Activated naive CD4-positive, alpha-beta T cell treated with anti-CD3 and anti-CD28 coated beads, Interleukin-2, amount 50 U/mL, for 72 hours (primary cell): Measurements from ENCODE around the gene PDF. TPM values are rescaled to one million over a fixed set of nuclear protein-coding genes. Genes with fewer than 3 reads are reported as not detected.
A peak's percentile ranks its signal among the peaks of the same experiment; 100 is the strongest.

ENCODE experiments used
- ATAC-seq, 2 donors: fragments of 150-1000 bp; cut with Tn5 transposase; 2 replicates each; pipeline ENCODE4 v1.10.0; 2021; ENCODE audit warnings: mild to moderate bottlenecking in 2 of 2, moderate library complexity in 2 of 2
- DNase-seq, 2 donors: peaks; one replicate each; pipeline ENCODE4 v3.0.0; 2021 to 2022; ENCODE audit warnings: low spot score in 2 of 2
- H3K27ac Mint-ChIP-seq, 2 donors: one replicate each; pipeline ENCODE4 v1.8.0; 2022; ENCODE audit warnings: mild to moderate bottlenecking in 2 of 2, mixed read lengths in 2 of 2
- H3K36me3 Mint-ChIP-seq, 2 donors: one replicate each; pipeline ENCODE4 v1.8.0; 2022; ENCODE audit warnings: mixed read lengths in 2 of 2
- H3K9me3 Mint-ChIP-seq, 2 donors: one replicate each; pipeline ENCODE4 v1.8.0; 2022; ENCODE audit warnings: mixed read lengths in 2 of 2
- total RNA-seq, 2 donors: library from RNA; stranded (reverse); gene quantifications; one replicate each; pipeline ENCODE4 v1.2.3, GENCODE V29; 2022

PDF gene
- total RNA-seq, 2 donors from 2014 or later, result 7.3 to 17.4 TPM

- Mint-ChIP-seq H3K36me3 (peaks cover 21 to 32% of the 10 kb centered on the region in 2 donors), H3K9me3 (no peaks in the 10 kb centered on the region), H3K27ac (peak overlapping the region in 1 of 2 donors; percentile 86)
- DNase-seq (peak in 1 of 2 donors; percentile 52), ATAC-seq (no peak)
These were observed 6.3 kb downstream of the PDF start for GRCh38 chr16:69324013-69324531.

- H3K9me3 Mint-ChIP-seq, result no peaks in the 10 kb centered on the region
- H3K36me3 Mint-ChIP-seq, result peaks cover 14 to 26% of the 10 kb centered on the region in 2 donors
- ATAC-seq (no peak), DNase-seq (peak in 1 of 2 donors; percentile 49)
- H3K27ac Mint-ChIP-seq, result peak overlapping the region; percentile 22 to 55
These were observed 7.0 kb downstream of the PDF start for GRCh38 chr16:69323415-69323814.

GRCh38 chr16:69322343-69322742 is 8.0 kb downstream of the PDF start:
- DNase-seq (peak in 1 of 2 donors; percentile 41), ATAC-seq (no peak)
- Mint-ChIP-seq H3K36me3 (peaks cover 12 to 23% of the 10 kb centered on the region in 2 donors), H3K9me3 (no peaks in the 10 kb centered on the region), H3K27ac (peak overlapping the region in 1 of 2 donors; percentile 90)

GRCh38 chr16:69321080-69321479 is 9.3 kb downstream of the PDF start:
- ATAC-seq (no peak), DNase-seq (peak in 1 of 2 donors; percentile 43)
- H3K36me3 Mint-ChIP-seq, result peaks cover 6 to 12% of the 10 kb centered on the region in 2 donors
- H3K9me3 Mint-ChIP-seq, result no peaks in the 10 kb centered on the region
- peak overlapping the region; percentile 0 to 70 for H3K27ac Mint-ChIP-seq

GRCh38 chr16:69320740-69321073 is 9.7 kb downstream of the PDF start:
- peak in 1 of 2 donors; percentile 39 for DNase-seq
- Mint-ChIP-seq H3K36me3 (peaks cover 6 to 8% of the 10 kb centered on the region in 2 donors), H3K27ac (peak overlapping the region; percentile 0 to 79), H3K9me3 (no peaks in the 10 kb centered on the region)
- no peak for ATAC-seq

- H3K27ac Mint-ChIP-seq, result peak overlapping the region; percentile 59 to 70
- H3K36me3 Mint-ChIP-seq, result peaks cover 6% of the 10 kb centered on the region in 2 donors
- peak in 1 of 2 donors; percentile 52 for DNase-seq
- no peaks in the 10 kb centered on the region for H3K9me3 Mint-ChIP-seq
- no peak for ATAC-seq
These were observed 10.3 kb downstream of the PDF start for GRCh38 chr16:69319826-69320739.

GRCh38 chr16:69319381-69319780 is 11.0 kb downstream of the PDF start:
- Mint-ChIP-seq H3K9me3 (no peaks in the 10 kb centered on the region), H3K36me3 (peaks cover 6% of the 10 kb centered on the region in 2 donors), H3K27ac (peak overlapping the region; percentile 59 to 70)
- ATAC-seq (peak in 1 of 2 donors; percentile 7), DNase-seq (peak in 1 of 2 donors; percentile 48)

- H3K9me3 Mint-ChIP-seq, result no peaks in the 10 kb centered on the region
- H3K27ac Mint-ChIP-seq, result peak overlapping the region in 1 of 2 donors; percentile 59
- DNase-seq, result peak in 1 of 2 donors; percentile 42
- ATAC-seq, result peak in 1 of 2 donors; percentile 7
- peaks cover 6% of the 10 kb centered on the region in 2 donors for H3K36me3 Mint-ChIP-seq
These were observed 11.5 kb downstream of the PDF start for GRCh38 chr16:69318911-69319289.

GRCh38 chr16:69318177-69318910 is 12.0 kb downstream of the PDF start:
- ATAC-seq, result no peak
- Mint-ChIP-seq H3K27ac (peak overlapping the region in 1 of 2 donors; percentile 59), H3K36me3 (peaks cover 6% of the 10 kb centered on the region in 2 donors), H3K9me3 (no peaks in the 10 kb centered on the region)
- peak in 1 of 2 donors; percentile 53 for DNase-seq

- Mint-ChIP-seq H3K9me3 (no peaks in the 10 kb centered on the region), H3K36me3 (peaks cover 12 to 13% of the 10 kb centered on the region in 2 donors), H3K27ac (peak overlapping the region; percentile 50 to 78)
- DNase-seq (peak in 1 of 2 donors; percentile 44), ATAC-seq (no peak)
These were observed 13.8 kb downstream of the PDF start for GRCh38 chr16:69316595-69317034.

GRCh38 chr16:69315486-69316311 is 14.7 kb downstream of the PDF start:
- Mint-ChIP-seq H3K36me3 (peaks cover 13% of the 10 kb centered on the region in 2 donors), H3K9me3 (no peaks in the 10 kb centered on the region), H3K27ac (peak overlapping the region in 1 of 2 donors; percentile 78)
- ATAC-seq (no peak), DNase-seq (peak in 1 of 2 donors; percentile 44)

GRCh38 chr16:69314534-69314933 is 15.9 kb downstream of the PDF start:
- Mint-ChIP-seq H3K36me3 (peaks cover 10 to 11% of the 10 kb centered on the region in 2 donors), H3K27ac (no peak overlapping the region), H3K9me3 (no peaks in the 10 kb centered on the region)
- DNase-seq (peak in 1 of 2 donors; percentile 30), ATAC-seq (no peak)

GRCh38 chr16:69313469-69313868 is 16.9 kb downstream of the PDF start:
- H3K36me3 Mint-ChIP-seq, result peaks cover 7% of the 10 kb centered on the region in 2 donors
- H3K27ac Mint-ChIP-seq, result peak overlapping the region; percentile 55 to 69
- ATAC-seq (no peak), DNase-seq (no peak)
- H3K9me3 Mint-ChIP-seq, result no peaks in the 10 kb centered on the region

- peak; percentile 56 to 65 for ATAC-seq
- no peaks in the 10 kb centered on the region for H3K9me3 Mint-ChIP-seq
These were observed 18.6 kb downstream of the PDF start for GRCh38 chr16:69311533-69312387.

More at GRCh38 chr16:69311533-69312387, 18.6 kb downstream of the PDF start:
- Mint-ChIP-seq H3K27ac (peak overlapping the region; percentile 91 to 100), H3K36me3 (peaks cover 7% of the 10 kb centered on the region in 2 donors)
- DNase-seq, result peak in 1 of 2 donors; percentile 57
